Spleen (tissue), 11 donors: ENCODE data around the gene SLC16A5. TPM values are rescaled to one million over a fixed set of nuclear protein-coding genes. Genes with fewer than 3 reads are reported as not detected.

ENCODE experiments used
- DNase-seq: peaks from one replicate; pipeline ENCODE4 v3.0.0-alpha.2; 2020
- H3K27ac ChIP-seq, 8 donors: fragments of 200-600 bp; sonication (generic) in 7 of 8; 1 replicate in 4 of 8; 2 replicates in 4 of 8; pipeline versions ENCODE4 v1.5.0 to v1.8.0; 2016 to 2021; ENCODE audit warnings: inconsistent platforms in 4 of 8, mild to moderate bottlenecking in 4 of 8, moderate library complexity in 1 of 8
- H3K27me3 ChIP-seq, 7 donors: fragments of 200-600 bp; sonication (generic) in 6 of 7; replicated peaks in 1 of 7; 1 replicate in 4 of 7; 2 replicates in 3 of 7; pipeline versions ENCODE4 v1.5.0 to v1.8.0; 2016 to 2021; ENCODE audit warnings: inconsistent platforms in 3 of 7, mild to moderate bottlenecking in 1 of 7
- H3K36me3 ChIP-seq, 6 donors: fragments of 200-600 bp; sonication (generic) in 5 of 6; 1 replicate in 4 of 6; 2 replicates in 2 of 6; pipeline versions ENCODE4 v1.5.0 to v1.8.0; 2016 to 2021; ENCODE audit warnings: inconsistent platforms in 2 of 6
- H3K4me1 ChIP-seq, 6 donors: fragments of 200-600 bp; sonication (generic) in 5 of 6; 1 replicate in 3 of 6; 2 replicates in 3 of 6; pipeline versions ENCODE4 v1.5.0 to v1.8.0; 2016 to 2021; ENCODE audit warnings: inconsistent platforms in 3 of 6
- H3K4me3 ChIP-seq, 8 donors: fragments of 200-600 bp; sonication (generic) in 7 of 8; 1 replicate in 4 of 8; 2 replicates in 4 of 8; pipeline versions ENCODE4 v1.5.0 to v1.8.0; 2016 to 2021; ENCODE audit warnings: inconsistent platforms in 4 of 8, mild to moderate bottlenecking in 4 of 8, moderate library complexity in 2 of 8
- H3K9me3 ChIP-seq, 8 donors: fragments of 200-600 bp; sonication (generic) in 7 of 8; 1 replicate in 4 of 8; 2 replicates in 4 of 8; pipeline versions ENCODE4 v1.5.0 to v1.8.0; 2016 to 2021; ENCODE audit warnings: inconsistent platforms in 4 of 8
- CTCF ChIP-seq, 11 experiments: fragments of 200-600 bp in 7 of 11; fragments of 450-650 bp in 4 of 11; sonication (generic) in 4 of 11; IDR thresholded peaks in 8 of 11; conservative IDR thresholded peaks in 3 of 11; 1 replicate in 7 of 11; 2 replicates in 4 of 11; pipeline versions ENCODE4 v1.4.0 to v1.8.0; 2016 to 2021; ENCODE audit warnings: antibody characterized with exemption in 11 of 11, inconsistent platforms in 4 of 11, mild to moderate bottlenecking in 1 of 11
- POLR2A ChIP-seq, 3 donors: fragments of 450-650 bp; IDR thresholded peaks; one replicate each; pipeline ENCODE4 v1.5.1; 2017; ENCODE audit warnings: antibody characterized with exemption in 3 of 3, mild to moderate bottlenecking in 1 of 3
- POLR2AphosphoS5 ChIP-seq, 3 donors: sonication (generic); formaldehyde crosslinking; IDR thresholded peaks; one replicate each; pipeline ENCODE4 v1.5.1; 2017; ENCODE audit warnings: antibody characterized with exemption in 3 of 3
- WGBS, 5 donors: extraction: QIAGEN DNeasy Blood & Tissue Kit in 3 of 5; methylation state at CpG; one replicate each; pipeline versions ENCODE4 v1.1.5 to v1.1.7; 2013 to 2018; 5-methylcytosine and 5-hydroxymethylcytosine counted together
- intact Hi-C: fragments of 100-400 bp; cut with DNase I; formaldehyde crosslinking; loops from one replicate; pipeline ENCODE4 v1.15.0; 2023; ENCODE audit warnings: low total_unique reads
- polyA plus RNA-seq, 3 donors: library from polyadenylated mRNA; stranded (reverse); fragments of 200-250 nt; gene quantifications; one replicate each; pipeline ENCODE4 v1.2.1, GENCODE V29; 2013
- total RNA-seq, 7 donors: library from RNA; depleted of rRNA in 3 of 7; stranded (reverse); fragments of >200 nt in 3 of 7; fragmentation: NEBNext Ultra II Directional in 4 of 7; extraction: Animal tissue kit (Norgen Biotek cat#: 25700) in 4 of 7; gene quantifications; one replicate each; pipeline versions ENCODE4 v1.1.0 to v1.2.1, GENCODE V29; 2016 to 2021
- donor health status: healthy with polysubstance abuse.
- donor health status: DM: no; HTN: no; CAD: no; lungs with moderate emphysema.
- donor health status: DM: no; HTN: no; CAD: no.
- donor health status: Bipolar disorder and iron deficiency.
- donor health status: healthy.
- donor health status: DM: no; HTN: no; CAD: no.
- donor health status: DM: yes; HTN: yes; CAD: no.

The SLC16A5 gene
- total and polyA plus RNA-seq, 10 donors, result 3.1 to 31.0 (median 12.2) TPM

- H3K4me1 ChIP-seq, result peaks cover 0 to 18% (median 9%) of the 10 kb centered on the region in 6 donors
- peaks cover 0 to 96% (median 64%) of the 10 kb centered on the region in 6 donors for H3K36me3 ChIP-seq
- no peak overlapping the region for H3K4me3 ChIP-seq
- peak overlapping the region in 7 of 8 donors; percentile 9 to 62 (median 41) for H3K27ac ChIP-seq
- no peaks in the 10 kb centered on the region for H3K27me3 ChIP-seq
- WGBS, 5 donors, result 65 to 69% (median 68%) methylated on average over 25 of the region's 25 CpGs
- TF ChIP-seq CTCF (IDR thresholded peaks at IDR 0.05 in 8 of 11, conservative IDR thresholded peaks at IDR 0.05 in 3 of 11), result peak in 9 of 11 experiments; percentile 14 to 61 (median 41)
- TF ChIP-seq POLR2AphosphoS5 (IDR thresholded peaks at IDR 0.05), result no peak
- TF ChIP-seq POLR2A (IDR thresholded peaks at IDR 0.05), result no peak
- H3K9me3 ChIP-seq, result no peaks in the 10 kb centered on the region
- no peak for DNase-seq
- intact Hi-C loops, result no loop called here
These were observed 28.1 kb upstream of the SLC16A5 start for GRCh38 chr17:75059369-75060345.

- intact Hi-C loops, result no loop called here
- Histone ChIP-seq H3K27me3 (no peaks in the 10 kb centered on the region), H3K4me1 (peaks cover 0 to 20% (median 11%) of the 10 kb centered on the region in 6 donors), H3K9me3 (no peaks in the 10 kb centered on the region), H3K27ac (peak overlapping the region in 7 of 8 donors; percentile 9 to 62 (median 32)), H3K36me3 (peaks cover 0 to 96% (median 59%) of the 10 kb centered on the region in 6 donors), H3K4me3 (no peak overlapping the region)
- DNase-seq, result no peak
- TF ChIP-seq POLR2AphosphoS5 (IDR thresholded peaks at IDR 0.05) (peak in 1 of 3 donors; percentile 23), CTCF (IDR thresholded peaks at IDR 0.05 in 8 of 11, conservative IDR thresholded peaks at IDR 0.05 in 3 of 11) (no peak)
- 91 to 98% (median 96%) methylated on average over 20 to 26 of the region's 26 CpGs for WGBS, 5 donors
These were observed 27.2 kb upstream of the SLC16A5 start for GRCh38 chr17:75060434-75061054.

GRCh38 chr17:75061055-75061438, 26.7 kb upstream of the SLC16A5 start:
- intact Hi-C loops, result no loop called here
- DNase-seq, result no peak
- no peak overlapping the region for H3K4me3 ChIP-seq
- H3K27ac ChIP-seq, result no peak overlapping the region
- TF ChIP-seq POLR2A (IDR thresholded peaks at IDR 0.05), result no peak
- TF ChIP-seq POLR2AphosphoS5 (IDR thresholded peaks at IDR 0.05), result no peak
- no peak for TF ChIP-seq CTCF (IDR thresholded peaks at IDR 0.05 in 8 of 11, conservative IDR thresholded peaks at IDR 0.05 in 3 of 11)
- no peaks in the 10 kb centered on the region for H3K9me3 ChIP-seq
- H3K36me3 ChIP-seq, result peaks cover 0 to 93% (median 57%) of the 10 kb centered on the region in 6 donors
- WGBS, 5 donors, result 89 to 95% (median 93%) methylated on average over 10 of the region's 10 CpGs
- H3K4me1 ChIP-seq, result peaks cover 0 to 25% (median 12%) of the 10 kb centered on the region in 6 donors
- no peaks in the 10 kb centered on the region for H3K27me3 ChIP-seq

- Histone ChIP-seq H3K27me3 (no peaks in the 10 kb centered on the region), H3K36me3 (peaks cover 0 to 87% (median 54%) of the 10 kb centered on the region in 6 donors), H3K27ac (no peak overlapping the region), H3K9me3 (no peaks in the 10 kb centered on the region), H3K4me1 (peaks cover 0 to 29% (median 12%) of the 10 kb centered on the region in 6 donors), H3K4me3 (no peak overlapping the region)
- no peak for DNase-seq
- TF ChIP-seq POLR2AphosphoS5 (IDR thresholded peaks at IDR 0.05) (no peak), CTCF (IDR thresholded peaks at IDR 0.05 in 8 of 11, conservative IDR thresholded peaks at IDR 0.05 in 3 of 11) (no peak), POLR2A (IDR thresholded peaks at IDR 0.05) (no peak)
- intact Hi-C loops, result no loop called here
- 90 to 97% (median 94%) methylated on average over 7 to 8 of the region's 8 CpGs for WGBS, 5 donors
These were observed 26.1 kb upstream of the SLC16A5 start for GRCh38 chr17:75061618-75062017.
